MM.1S (cell line): Measurements from ENCODE around the gene CDC42SE2.
"Not testable (repeated sequence)": the region's sequence is repeated elsewhere in the genome, so short reads cannot be mapped to it uniquely, and the experiment has no call there.

Source experiments
- DNase-seq: peaks from one replicate; pipeline ENCODE4 v3.0.0-alpha.2; 2015
- H2AFZ ChIP-seq: fragments of 300-600 bp; sonication (generic); 2 replicates; pipeline ENCODE4 v1.6.0; 2016; ENCODE audit warnings: antibody characterized with exemption, low read length
- H3F3A ChIP-seq: fragments of 300-600 bp; sonication (generic); 2 replicates; pipeline ENCODE4 v1.6.1; 2016; ENCODE audit warnings: mild to moderate bottlenecking, antibody characterized with exemption, low read length, moderate library complexity, mixed read lengths; ENCODE audit not compliant: insufficient read depth
- H3K27ac ChIP-seq: fragments of 300-600 bp; sonication (generic); 2 replicates; pipeline ENCODE4 v1.5.1; 2016; ENCODE audit warnings: mild to moderate bottlenecking, low read length
- H3K27me3 ChIP-seq: fragments of 300-600 bp; sonication (generic); replicated peaks from 2 replicates; pipeline ENCODE4 v1.6.0; 2016; ENCODE audit warnings: low read length; ENCODE audit not compliant: insufficient read depth
- H3K36me3 ChIP-seq: fragments of 300-600 bp; sonication (generic); replicated peaks from 2 replicates; pipeline ENCODE4 v1.6.1; 2016; ENCODE audit warnings: mild to moderate bottlenecking, low read length, mixed read lengths; ENCODE audit not compliant: insufficient read depth
- H3K4me1 ChIP-seq: fragments of 300-600 bp; sonication (generic); 2 replicates; pipeline ENCODE4 v1.6.1; 2016; ENCODE audit warnings: low read length, mixed read lengths
- H3K4me2 ChIP-seq: fragments of 300-600 bp; sonication (generic); 2 replicates; pipeline ENCODE4 v1.6.0; 2016; ENCODE audit warnings: low read depth, low read length
- H3K4me3 ChIP-seq: fragments of 300-600 bp; sonication (generic); 2 replicates; pipeline ENCODE4 v1.5.1; 2016; ENCODE audit warnings: low read length, mixed read lengths
- H3K79me2 ChIP-seq: fragments of 300-600 bp; sonication (generic); 2 replicates; pipeline ENCODE4 v1.6.1; 2016; ENCODE audit warnings: mixed run types, low read length, mixed read lengths
- H3K9ac ChIP-seq: fragments of 300-600 bp; sonication (generic); 2 replicates; pipeline ENCODE4 v1.6.1; 2016; ENCODE audit warnings: low read length, mixed read lengths
- H3K9me2 ChIP-seq: fragments of 300-600 bp; sonication (generic); replicated peaks from 2 replicates; pipeline ENCODE4 v1.6.1; 2016; ENCODE audit warnings: mild to moderate bottlenecking, low read length, mixed read lengths; ENCODE audit not compliant: insufficient read depth
- H3K9me3 ChIP-seq: fragments of 300-600 bp; sonication (generic); replicated peaks from 2 replicates; pipeline ENCODE4 v1.6.1; 2016; ENCODE audit warnings: mild to moderate bottlenecking, low read length, mixed read lengths; ENCODE audit not compliant: insufficient read depth
- H4K20me1 ChIP-seq: fragments of 300-600 bp; sonication (generic); 2 replicates; pipeline ENCODE4 v1.6.1; 2016; ENCODE audit warnings: mild to moderate bottlenecking, low read length, moderate library complexity, mixed read lengths; ENCODE audit not compliant: insufficient read depth
- EZH2 ChIP-seq: fragments of 300-600 bp; sonication (generic); optimal IDR thresholded peaks from 2 replicates; pipeline ENCODE3; 2017; ENCODE audit warnings: low read depth, mild to moderate bottlenecking, antibody characterized with exemption, low read length, mixed read lengths
- EZH2phosphoT487 ChIP-seq: fragments of 300-600 bp; sonication (generic); IDR thresholded peaks from 2 replicates; pipeline ENCODE4 v1.6.1; 2018; ENCODE audit warnings: antibody characterized with exemption, low read length
- TF ChIP-seq, protein P1 (sequence below): fragments of 300-600 bp; sonication (generic); IDR thresholded peaks from 2 replicates; pipeline ENCODE4 v1.5.1; 2016; ENCODE audit warnings: antibody characterized with exemption, low read length, mixed read lengths

CDC42SE2 gene

DNA sequence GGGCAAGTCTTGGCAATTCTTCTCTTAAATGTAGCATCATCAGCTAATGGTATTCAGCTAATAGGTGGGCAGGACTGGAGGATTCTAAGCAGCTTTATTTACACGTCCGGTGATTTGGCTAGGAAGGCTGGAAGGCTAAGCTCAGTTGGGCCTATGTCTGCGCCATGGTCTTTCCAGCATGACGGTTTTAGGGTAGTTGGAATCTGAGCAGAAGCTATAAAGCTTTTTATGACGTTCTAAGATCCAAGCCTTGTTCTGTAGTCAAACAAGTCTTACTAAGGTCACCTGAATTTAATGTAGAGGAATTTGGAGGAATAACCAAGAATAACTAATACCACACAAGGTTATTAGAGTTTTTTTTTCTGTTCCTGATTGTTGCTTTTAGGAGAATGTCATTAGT lies 66.2 kb downstream of the CDC42SE2 start:
- Histone ChIP-seq H2AFZ (no peak overlapping the region), H3K4me1 (no peaks in the 10 kb centered on the region), H3K27me3 (no peaks in the 10 kb centered on the region), H3K9ac (no peak overlapping the region), H3K79me2 (peaks cover 75% of the 10 kb centered on the region), H3F3A (no peaks in the 10 kb centered on the region), H3K9me2 (no peaks in the 10 kb centered on the region), H4K20me1 (no peaks in the 10 kb centered on the region), H3K4me3 (no peak overlapping the region), H3K4me2 (no peak overlapping the region), H3K36me3 (no peaks in the 10 kb centered on the region; the same call in 1 of the 2 replicates), H3K27ac (no peak overlapping the region), H3K9me3 (no peaks in the 10 kb centered on the region)
- DNase-seq = no peak
- no peak for TF ChIP-seq EZH2
- no peak for TF ChIP-seq EZH2phosphoT487
- TF ChIP-seq, protein P1, sequence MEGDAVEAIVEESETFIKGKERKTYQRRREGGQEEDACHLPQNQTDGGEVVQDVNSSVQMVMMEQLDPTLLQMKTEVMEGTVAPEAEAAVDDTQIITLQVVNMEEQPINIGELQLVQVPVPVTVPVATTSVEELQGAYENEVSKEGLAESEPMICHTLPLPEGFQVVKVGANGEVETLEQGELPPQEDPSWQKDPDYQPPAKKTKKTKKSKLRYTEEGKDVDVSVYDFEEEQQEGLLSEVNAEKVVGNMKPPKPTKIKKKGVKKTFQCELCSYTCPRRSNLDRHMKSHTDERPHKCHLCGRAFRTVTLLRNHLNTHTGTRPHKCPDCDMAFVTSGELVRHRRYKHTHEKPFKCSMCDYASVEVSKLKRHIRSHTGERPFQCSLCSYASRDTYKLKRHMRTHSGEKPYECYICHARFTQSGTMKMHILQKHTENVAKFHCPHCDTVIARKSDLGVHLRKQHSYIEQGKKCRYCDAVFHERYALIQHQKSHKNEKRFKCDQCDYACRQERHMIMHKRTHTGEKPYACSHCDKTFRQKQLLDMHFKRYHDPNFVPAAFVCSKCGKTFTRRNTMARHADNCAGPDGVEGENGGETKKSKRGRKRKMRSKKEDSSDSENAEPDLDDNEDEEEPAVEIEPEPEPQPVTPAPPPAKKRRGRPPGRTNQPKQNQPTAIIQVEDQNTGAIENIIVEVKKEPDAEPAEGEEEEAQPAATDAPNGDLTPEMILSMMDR = no peak

DNA sequence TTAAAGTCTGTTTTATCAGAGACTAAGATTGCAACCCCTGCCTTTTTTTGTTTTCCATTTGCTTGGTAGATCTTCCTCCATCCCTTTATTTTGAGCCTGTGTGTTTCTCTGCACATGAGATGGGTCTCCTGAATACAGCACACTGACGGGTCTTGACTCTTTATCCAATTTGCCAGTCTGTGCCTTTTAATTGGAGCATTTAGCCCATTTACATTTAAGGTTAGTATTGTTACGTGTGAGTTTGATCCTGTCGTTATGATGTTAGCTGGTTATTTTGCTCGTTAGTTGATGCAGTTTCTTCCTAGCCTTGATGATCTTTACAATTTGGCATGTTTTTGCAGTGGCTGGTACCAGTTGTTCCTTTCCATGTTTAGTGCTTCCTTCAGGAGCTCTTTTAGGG lies 71.9 kb downstream of the CDC42SE2 start:
- H2AFZ ChIP-seq, H3K4me1 ChIP-seq, H3K27me3 ChIP-seq, DNase-seq, H3K9me3 ChIP-seq, H3K36me3 ChIP-seq, H3K27ac ChIP-seq, H3K4me2 ChIP-seq, H3F3A ChIP-seq, H3K4me3 ChIP-seq, H3K9me2 ChIP-seq, H3K9ac ChIP-seq, H4K20me1 ChIP-seq: not testable (repeated sequence)
- peaks cover 62% of the 10 kb centered on the region for H3K79me2 ChIP-seq

DNA sequence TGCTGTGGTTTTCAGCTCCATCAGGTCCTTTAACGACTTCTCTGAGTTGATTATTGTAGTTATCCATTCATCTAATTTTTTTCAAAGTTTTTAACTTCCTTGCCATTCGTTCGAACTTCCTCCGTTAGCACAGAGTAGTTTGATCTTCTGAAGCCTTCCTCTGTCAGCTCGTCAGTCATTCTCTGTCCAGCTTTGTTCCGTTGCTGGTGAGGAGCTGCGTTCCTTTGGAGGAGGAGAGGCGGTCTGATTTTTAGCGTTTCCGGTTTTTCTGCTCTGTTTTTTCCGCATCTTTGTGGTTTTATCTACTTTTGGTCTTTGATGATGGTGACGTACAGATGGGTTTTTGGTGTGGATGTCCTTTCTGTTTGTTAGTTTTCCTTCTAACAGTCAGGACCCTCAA lies 72.9 kb downstream of the CDC42SE2 start:
- not testable (repeated sequence) for H3K4me2 ChIP-seq, H3K9ac ChIP-seq, H3K4me3 ChIP-seq, H2AFZ ChIP-seq, H4K20me1 ChIP-seq, H3K9me3 ChIP-seq, H3K4me1 ChIP-seq, H3F3A ChIP-seq, H3K27ac ChIP-seq, H3K36me3 ChIP-seq, DNase-seq, H3K27me3 ChIP-seq, H3K9me2 ChIP-seq
- H3K79me2 ChIP-seq = peaks cover 62% of the 10 kb centered on the region

DNA sequence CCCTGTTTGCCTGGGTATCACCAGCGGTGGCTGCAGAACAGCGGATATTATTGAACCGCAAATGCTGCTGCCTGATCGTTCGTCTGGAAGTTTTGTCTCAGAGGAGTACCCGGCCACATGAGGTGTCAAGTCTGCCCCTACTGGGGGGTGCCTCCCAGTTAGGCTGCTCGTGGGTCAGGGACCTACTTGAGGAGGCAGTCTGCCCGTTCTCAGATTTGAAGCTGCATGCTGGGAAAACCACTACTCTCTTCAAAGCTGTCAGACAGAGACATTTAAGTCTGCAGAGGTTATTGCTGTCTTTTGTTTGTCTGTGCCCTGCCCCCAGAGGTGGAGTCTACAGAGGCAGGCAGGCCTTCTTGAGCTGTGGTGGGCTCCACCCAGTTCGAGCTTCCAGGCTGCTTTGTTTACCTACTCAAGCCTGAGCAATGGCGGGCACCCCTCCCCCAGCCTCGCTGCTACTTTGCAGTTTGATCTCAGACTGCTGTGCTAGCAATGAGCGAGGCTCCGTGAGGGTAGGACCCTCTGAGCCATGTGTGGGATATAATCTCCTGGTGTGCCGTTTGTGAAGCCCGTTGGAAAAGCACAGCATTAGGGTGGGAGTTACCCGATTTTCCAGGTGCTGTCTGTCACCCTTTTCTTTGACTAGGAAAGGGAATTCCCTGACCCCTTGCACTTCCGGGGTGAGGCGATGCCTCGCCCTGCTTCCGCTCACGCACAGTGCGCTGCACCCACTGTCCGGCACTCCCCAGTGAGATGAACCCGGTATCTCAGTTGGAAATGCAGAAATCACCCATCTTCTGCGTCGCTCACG lies 73.6 kb downstream of the CDC42SE2 start:
- H3K79me2 ChIP-seq = peaks cover 66% of the 10 kb centered on the region
- H3K9ac ChIP-seq, H4K20me1 ChIP-seq, H3K4me2 ChIP-seq, H3F3A ChIP-seq, H3K27me3 ChIP-seq, H3K4me1 ChIP-seq, DNase-seq, H2AFZ ChIP-seq, H3K36me3 ChIP-seq, H3K9me3 ChIP-seq, H3K9me2 ChIP-seq, H3K4me3 ChIP-seq, H3K27ac ChIP-seq: not testable (repeated sequence)

DNA sequence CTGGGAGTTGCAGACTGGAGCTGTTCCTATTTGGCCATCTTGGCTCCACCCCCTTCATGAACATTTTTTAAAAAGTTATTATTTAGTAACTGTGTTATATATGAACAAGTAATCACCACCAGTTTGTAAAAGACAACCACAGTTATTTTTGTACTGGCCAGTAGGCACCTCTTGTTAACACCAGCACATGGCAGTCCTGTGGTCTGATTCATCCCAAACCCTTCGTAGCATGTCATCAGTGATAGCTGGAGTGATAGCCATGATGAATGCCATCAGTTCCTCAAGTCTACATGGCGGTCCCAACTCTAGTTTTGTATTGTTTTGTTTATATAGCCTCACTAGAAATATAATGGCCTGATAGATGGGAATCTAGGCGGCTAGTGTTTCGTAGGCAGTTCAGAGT lies 74.2 kb downstream of the CDC42SE2 start:
- no peaks in the 10 kb centered on the region for H4K20me1 ChIP-seq
- H3K4me1 ChIP-seq = no peaks in the 10 kb centered on the region
- no peak overlapping the region for H3K27ac ChIP-seq

DNA sequence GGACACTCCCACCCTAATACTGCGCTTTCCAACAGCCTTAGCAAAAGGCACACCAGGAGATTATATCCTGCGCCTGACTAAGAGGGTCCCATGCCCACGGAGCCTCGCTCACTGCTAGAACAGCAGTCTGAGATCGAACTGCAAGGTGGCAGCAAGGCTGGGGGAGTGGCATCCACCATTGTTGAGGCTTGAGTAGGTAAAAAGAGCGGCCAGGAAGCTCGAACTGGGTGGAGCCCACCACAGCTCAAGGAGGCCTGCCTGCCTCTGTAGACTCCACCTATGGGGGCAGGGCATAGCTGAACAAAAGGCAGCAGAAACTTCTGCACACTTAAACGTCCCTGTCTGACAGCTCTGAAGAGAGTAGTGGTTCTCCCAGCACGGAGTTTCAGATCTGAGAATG lies 80.4 kb downstream of the CDC42SE2 start:
- H3K9me3 ChIP-seq, H3K4me1 ChIP-seq, H3K4me3 ChIP-seq, H3K27ac ChIP-seq, DNase-seq, H3K4me2 ChIP-seq, H3K9ac ChIP-seq, H3F3A ChIP-seq, H4K20me1 ChIP-seq, H3K9me2 ChIP-seq, H3K27me3 ChIP-seq, H2AFZ ChIP-seq, H3K36me3 ChIP-seq: not testable (repeated sequence)
- peaks cover 44% of the 10 kb centered on the region for H3K79me2 ChIP-seq

More for the DNA sequence above, 74.2 kb downstream of the CDC42SE2 start:
- no peak overlapping the region for H3K4me2 ChIP-seq
- peaks cover 6% of the 10 kb centered on the region; the same call in 1 of the 2 replicates for H3K36me3 ChIP-seq
- no peaks in the 10 kb centered on the region for H3F3A ChIP-seq
- no peak for DNase-seq
- H3K9me3 ChIP-seq = no peaks in the 10 kb centered on the region
- TF ChIP-seq EZH2 (no peak), EZH2phosphoT487 (no peak)
- TF ChIP-seq, protein P1 = no peak
- H3K9ac ChIP-seq = no peak overlapping the region
- no peak overlapping the region for H3K4me3 ChIP-seq
- peaks cover 70% of the 10 kb centered on the region for H3K79me2 ChIP-seq
- H3K9me2 ChIP-seq = no peaks in the 10 kb centered on the region
- H3K27me3 ChIP-seq = no peaks in the 10 kb centered on the region
- H2AFZ ChIP-seq = no peak overlapping the region
